Cardiac fibroblast (primary cell): ENCODE results near the gene ERVK3-1.
A peak's percentile ranks its signal among the peaks of the same experiment; 100 is the strongest.
"Not testable (repeated sequence)": the region's sequence is repeated elsewhere in the genome, so short reads cannot be mapped to it uniquely, and the experiment has no call there.

ENCODE experiments used
- DNase-seq, 2 donors: peaks; one replicate each; pipeline versions ENCODE4 v3.0.0 to v3.0.0-alpha.2; 2010; ENCODE audit warnings: low read depth in 2 of 2
- H3K4me3 ChIP-seq, 2 donors: replicated peaks in 1 of 2; 1 replicate in 1 of 2; 2 replicates in 1 of 2; pipeline ENCODE4 v1.5.1; 2011; ENCODE audit warnings: low read depth in 2 of 2, low read length in 2 of 2, mild to moderate bottlenecking in 2 of 2, moderate library complexity in 1 of 2
- CTCF ChIP-seq: IDR thresholded peaks from one replicate; pipeline ENCODE4 v1.5.1; 2011; ENCODE audit warnings: low read depth, mild to moderate bottlenecking, low read length, inconsistent platforms

Gene ERVK3-1

GRCh38 chr19:58338825-58339558, 33.8 kb downstream of the ERVK3-1 start:
- no peak for TF ChIP-seq CTCF
- peak in 1 of 2 donors; percentile 22 for DNase-seq
- no peak overlapping the region for H3K4me3 ChIP-seq

- TF ChIP-seq CTCF: no peak
- DNase-seq: no peak
- H3K4me3 ChIP-seq: no peak overlapping the region
Measured at GRCh38 chr19:58345558-58345957, 40.4 kb downstream of the ERVK3-1 start.

- TF ChIP-seq CTCF: no peak
- peak overlapping the region; percentile 65 to 67 for H3K4me3 ChIP-seq
- peak; percentile 66 to 73 for DNase-seq
Measured at GRCh38 chr19:58346961-58347929, 42.1 kb downstream of the ERVK3-1 start.

DNA sequence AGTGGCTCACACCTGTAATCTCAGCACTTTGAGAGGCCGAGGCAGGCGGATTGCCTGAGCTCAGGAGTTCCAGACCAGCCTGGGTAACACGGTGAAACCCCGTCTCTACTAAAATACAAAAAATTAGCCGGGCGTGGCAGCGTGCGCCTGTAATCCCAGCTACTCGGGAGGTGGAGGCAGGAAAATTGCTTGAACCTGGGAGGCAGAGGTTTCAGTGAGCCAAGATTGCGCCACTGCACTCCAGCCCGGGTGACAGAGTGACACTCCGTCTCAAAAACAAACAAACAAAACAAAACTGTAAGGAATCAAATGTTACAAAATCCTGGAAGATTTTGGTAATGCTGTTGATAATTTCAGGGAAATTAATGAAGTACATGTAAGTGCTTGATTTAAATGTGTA, 42.9 kb downstream of the ERVK3-1 start:
- DNase-seq: not testable (repeated sequence)
- peak overlapping the region; percentile 65 to 67 for H3K4me3 ChIP-seq

DNA sequence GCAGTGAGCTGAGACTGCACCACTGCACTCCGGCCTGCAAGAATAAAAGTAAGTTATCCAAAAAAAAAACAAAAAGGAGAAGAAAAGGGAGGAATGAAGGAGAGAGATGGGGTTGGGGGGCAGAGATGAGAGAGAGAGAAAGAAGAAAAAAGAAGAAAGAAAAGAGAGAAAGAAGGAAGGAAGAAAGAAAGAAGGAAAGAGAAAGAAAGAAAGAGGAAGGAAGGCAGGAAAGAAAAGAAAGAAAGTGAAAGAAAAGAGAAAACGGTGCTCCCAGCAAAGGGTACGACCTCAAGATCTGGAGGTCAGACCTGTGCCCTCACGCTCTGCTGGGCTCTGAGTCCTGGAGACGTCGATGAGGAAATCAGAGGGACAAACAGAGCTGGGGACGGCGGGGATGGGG, 44.4 kb downstream of the ERVK3-1 start:
- H3K4me3 ChIP-seq: no peak overlapping the region
- no peak for DNase-seq
- no peak for TF ChIP-seq CTCF

DNA sequence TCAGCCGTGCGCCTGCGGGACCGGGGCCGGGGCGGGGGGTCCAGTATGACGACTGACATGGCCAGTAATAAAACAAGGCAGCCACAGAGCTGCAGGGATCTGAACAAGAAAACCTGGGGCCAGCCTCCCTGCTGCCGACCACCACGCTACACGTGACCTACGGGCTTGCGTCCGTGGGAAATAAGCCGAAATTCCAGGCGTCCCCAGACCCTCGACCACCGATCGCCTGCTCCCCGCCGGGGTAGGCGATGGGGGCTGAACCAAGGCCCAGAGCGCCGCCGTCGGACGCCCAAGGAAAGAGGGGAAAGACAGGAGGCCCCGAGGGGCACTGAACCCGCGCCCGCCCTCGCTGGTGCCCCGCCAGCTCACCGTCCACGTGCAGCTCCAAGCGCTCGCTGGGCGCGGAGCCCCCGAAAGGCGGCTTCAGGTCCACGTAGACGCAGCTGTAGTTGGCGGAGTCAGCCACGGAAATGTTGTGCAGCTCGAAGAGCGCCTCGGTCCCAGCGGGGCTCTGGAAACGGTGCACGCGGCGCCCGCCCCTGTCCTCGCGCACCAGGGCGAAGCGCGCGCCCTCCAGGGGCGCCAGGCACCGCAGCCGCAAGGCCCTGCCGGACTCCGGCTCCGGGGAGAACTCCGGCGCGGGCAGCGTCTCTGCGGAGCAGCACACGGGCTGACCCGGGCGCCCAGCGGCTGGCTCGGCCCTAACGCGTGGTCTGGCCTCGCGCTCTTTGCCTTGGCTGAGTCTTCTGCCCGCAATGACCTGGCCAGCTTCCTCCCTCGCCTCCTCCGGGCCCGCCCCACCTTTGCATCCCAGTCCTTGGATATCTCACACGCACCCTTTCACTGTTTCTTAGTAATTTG, 45.1 kb downstream of the ERVK3-1 start:
- no peak overlapping the region for H3K4me3 ChIP-seq
- peak in 1 of 2 donors; percentile 15 for DNase-seq
- TF ChIP-seq CTCF: no peak
